Tibial nerve (tissue), 4 donors: ENCODE measurements around the gene TRABD2A.

ENCODE experiments used
- CTCF ChIP-seq, 5 experiments: fragments of 200-600 bp in 3 of 5; fragments of 450-650 bp in 2 of 5; sonication (generic) in 3 of 5; IDR thresholded peaks; one replicate each; pipeline ENCODE4 v1.5.1; 2016 to 2019; ENCODE audit warnings: antibody characterized with exemption in 5 of 5, mild to moderate bottlenecking in 3 of 5, moderate library complexity in 2 of 5
- EP300 ChIP-seq, 2 donors: sonication (generic); formaldehyde crosslinking; IDR thresholded peaks; one replicate each; pipeline ENCODE4 v1.6.1; 2017; ENCODE audit warnings: antibody characterized with exemption in 2 of 2, mild to moderate bottlenecking in 1 of 2
- POLR2A ChIP-seq, 2 donors: fragments of 450-650 bp; IDR thresholded peaks; one replicate each; pipeline ENCODE4 v1.6.1; 2017; ENCODE audit warnings: antibody characterized with exemption in 2 of 2, mild to moderate bottlenecking in 2 of 2, moderate library complexity in 2 of 2

GRCh38 chr2:84823788-84824187 is 57.1 kb downstream of the TRABD2A start:
- TF ChIP-seq CTCF (IDR thresholded peaks at IDR 0.05) (no peak), EP300 (IDR thresholded peaks at IDR 0.05) (no peak), POLR2A (IDR thresholded peaks at IDR 0.05) (no peak)
